ENCODE data around the gene TFCP2. TPM values are rescaled to one million over a fixed set of nuclear protein-coding genes. Genes with fewer than 3 reads are reported as not detected.

The TFCP2 gene
- total RNA-seq, 1 donor from 2014 or later = 9.2 TPM

- no peak for DNase-seq (ENCODE audit: low read depth)
- no peak for TF ChIP-seq CTCF (conservative IDR thresholded peaks at IDR 0.05; ENCODE audit: low read depth, low read length)
- no peak overlapping the region for H3K4me3 ChIP-seq (ENCODE audit: low read depth, low read length)
These were observed 10.4 kb upstream of the TFCP2 start for GRCh38 chr12:51183349-51183748.

GRCh38 chr12:51181558-51181957 lies 8.6 kb upstream of the TFCP2 start:
- H3K4me3 ChIP-seq (ENCODE audit: low read depth, low read length) = no peak overlapping the region
- no peak for DNase-seq (ENCODE audit: low read depth)
- TF ChIP-seq CTCF (conservative IDR thresholded peaks at IDR 0.05; ENCODE audit: low read depth, low read length) = no peak

- no peak overlapping the region for H3K4me3 ChIP-seq (ENCODE audit: low read depth, low read length)
- no peak for TF ChIP-seq CTCF (conservative IDR thresholded peaks at IDR 0.05; ENCODE audit: low read depth, low read length)
- no peak for DNase-seq (ENCODE audit: low read depth)
These were observed 5.0 kb upstream of the TFCP2 start for GRCh38 chr12:51177897-51178296.

GRCh38 chr12:51174501-51174900 lies 1.6 kb upstream of the TFCP2 start:
- no peak for DNase-seq (ENCODE audit: low read depth)
- TF ChIP-seq CTCF (conservative IDR thresholded peaks at IDR 0.05; ENCODE audit: low read depth, low read length) = no peak
- H3K4me3 ChIP-seq (ENCODE audit: low read depth, low read length) = no peak overlapping the region

GRCh38 chr12:51171884-51172514 lies 936 bp downstream of the TFCP2 start:
- no peak for TF ChIP-seq CTCF (conservative IDR thresholded peaks at IDR 0.05; ENCODE audit: low read depth, low read length)
- peak overlapping the region; percentile 75 for H3K4me3 ChIP-seq (ENCODE audit: low read depth, low read length)
- DNase-seq (ENCODE audit: low read depth) = no peak

- no peak for DNase-seq (ENCODE audit: low read depth)
- H3K4me3 ChIP-seq (ENCODE audit: low read depth, low read length) = no peak overlapping the region
- TF ChIP-seq CTCF (conservative IDR thresholded peaks at IDR 0.05; ENCODE audit: low read depth, low read length) = no peak
These were observed 9.1 kb downstream of the TFCP2 start for GRCh38 chr12:51163795-51164194.

GRCh38 chr12:51162217-51162616 lies 10.7 kb downstream of the TFCP2 start:
- no peak for DNase-seq (ENCODE audit: low read depth)
- H3K4me3 ChIP-seq (ENCODE audit: low read depth, low read length) = no peak overlapping the region
- no peak for TF ChIP-seq CTCF (conservative IDR thresholded peaks at IDR 0.05; ENCODE audit: low read depth, low read length)
